ENCODE measurements around the gene SEMA3C. TPM values are rescaled to one million over a fixed set of nuclear protein-coding genes. Genes with fewer than 3 reads are reported as not detected.

Gene SEMA3C
- total RNA-seq, 1 donor from 2014 or later, result 0.26 TPM

GRCh38 chr7:80829527-80829926, 89.3 kb downstream of the SEMA3C start:
- H3K36me3 Mint-ChIP-seq (ENCODE audit: low read depth, unreplicated experiment), result no peaks in the 10 kb centered on the region
- H3K4me3 Mint-ChIP-seq (ENCODE audit: unreplicated experiment), result no peak overlapping the region
- H3K4me1 Mint-ChIP-seq (ENCODE audit: unreplicated experiment), result no peaks in the 10 kb centered on the region
- H3K27ac Mint-ChIP-seq (ENCODE audit: unreplicated experiment), result no peak overlapping the region
- no peaks in the 10 kb centered on the region for H3K27me3 Mint-ChIP-seq (ENCODE audit: unreplicated experiment)
- no peak for TF ChIP-seq CTCF (IDR thresholded peaks at IDR 0.05; ENCODE audit: unreplicated experiment)
- no peaks in the 10 kb centered on the region for H3K9me3 Mint-ChIP-seq (ENCODE audit: unreplicated experiment)
- no peak for DNase-seq (ENCODE audit: low spot score)

DNA sequence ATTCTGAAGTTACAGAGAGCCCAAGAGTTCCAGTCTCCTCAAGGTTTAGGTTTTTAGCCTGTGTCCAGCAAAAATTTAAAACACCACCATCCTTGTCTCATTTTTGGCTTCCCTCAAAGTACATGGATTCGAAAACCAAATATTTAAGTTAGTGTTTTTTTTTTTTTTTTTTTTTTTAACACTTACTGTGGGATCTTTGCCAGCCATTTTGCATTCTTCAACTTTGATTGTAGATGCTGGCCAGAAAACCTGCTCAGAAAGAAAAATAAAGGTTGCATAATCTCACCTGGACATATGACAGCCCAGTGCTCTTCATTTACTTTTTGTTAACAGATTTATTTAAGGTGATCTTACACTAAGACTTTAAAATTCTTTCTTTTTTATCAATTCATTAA, 91.6 kb downstream of the SEMA3C start:
- Mint-ChIP-seq H3K27ac (ENCODE audit: unreplicated experiment) (no peak overlapping the region), H3K36me3 (ENCODE audit: low read depth, unreplicated experiment) (no peaks in the 10 kb centered on the region), H3K4me1 (ENCODE audit: unreplicated experiment) (no peaks in the 10 kb centered on the region), H3K4me3 (ENCODE audit: unreplicated experiment) (no peak overlapping the region), H3K27me3 (ENCODE audit: unreplicated experiment) (no peaks in the 10 kb centered on the region), H3K9me3 (ENCODE audit: unreplicated experiment) (no peaks in the 10 kb centered on the region)
- no peak for TF ChIP-seq CTCF (IDR thresholded peaks at IDR 0.05; ENCODE audit: unreplicated experiment)
- no peak for DNase-seq (ENCODE audit: low spot score)

- Mint-ChIP-seq H3K27ac (ENCODE audit: unreplicated experiment) (no peak overlapping the region), H3K4me1 (ENCODE audit: unreplicated experiment) (no peaks in the 10 kb centered on the region), H3K36me3 (ENCODE audit: low read depth, unreplicated experiment) (no peaks in the 10 kb centered on the region), H3K4me3 (ENCODE audit: unreplicated experiment) (no peak overlapping the region), H3K9me3 (ENCODE audit: unreplicated experiment) (no peaks in the 10 kb centered on the region), H3K27me3 (ENCODE audit: unreplicated experiment) (no peaks in the 10 kb centered on the region)
- no peak for TF ChIP-seq CTCF (IDR thresholded peaks at IDR 0.05; ENCODE audit: unreplicated experiment)
- no peak for DNase-seq (ENCODE audit: low spot score)
Measured at GRCh38 chr7:80826520-80827238, 92.2 kb downstream of the SEMA3C start.

DNA sequence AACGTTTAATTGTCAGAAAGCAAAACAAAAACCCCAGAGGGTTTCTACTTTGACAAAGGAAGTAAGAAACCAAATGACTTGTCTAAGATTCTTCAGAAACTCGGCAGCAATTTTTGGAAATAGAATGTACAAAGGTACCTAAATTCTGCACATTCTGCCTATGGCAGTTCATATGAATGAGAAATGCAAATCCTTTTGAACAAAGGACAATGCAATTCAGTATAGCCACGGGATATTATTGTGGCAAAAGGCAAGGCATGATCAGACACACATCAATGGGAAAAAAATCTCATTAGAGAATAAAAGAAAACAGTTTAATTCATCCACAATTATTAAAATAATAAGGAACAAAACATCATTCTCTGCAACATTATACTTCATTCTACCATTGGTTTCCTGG, 93.4 kb downstream of the SEMA3C start:
- Mint-ChIP-seq H3K27ac (ENCODE audit: unreplicated experiment) (no peak overlapping the region), H3K27me3 (ENCODE audit: unreplicated experiment) (no peaks in the 10 kb centered on the region), H3K4me3 (ENCODE audit: unreplicated experiment) (no peak overlapping the region), H3K9me3 (ENCODE audit: unreplicated experiment) (no peaks in the 10 kb centered on the region), H3K4me1 (ENCODE audit: unreplicated experiment) (no peaks in the 10 kb centered on the region), H3K36me3 (ENCODE audit: low read depth, unreplicated experiment) (no peaks in the 10 kb centered on the region)
- no peak for DNase-seq (ENCODE audit: low spot score)
- no peak for TF ChIP-seq CTCF (IDR thresholded peaks at IDR 0.05; ENCODE audit: unreplicated experiment)

GRCh38 chr7:80824253-80824652, 94.6 kb downstream of the SEMA3C start:
- no peaks in the 10 kb centered on the region for H3K4me1 Mint-ChIP-seq (ENCODE audit: unreplicated experiment)
- H3K27ac Mint-ChIP-seq (ENCODE audit: unreplicated experiment), result no peak overlapping the region
- no peak for TF ChIP-seq CTCF (IDR thresholded peaks at IDR 0.05; ENCODE audit: unreplicated experiment)
- DNase-seq (ENCODE audit: low spot score), result no peak
- H3K4me3 Mint-ChIP-seq (ENCODE audit: unreplicated experiment), result no peak overlapping the region
- H3K9me3 Mint-ChIP-seq (ENCODE audit: unreplicated experiment), result no peaks in the 10 kb centered on the region
- no peaks in the 10 kb centered on the region for H3K27me3 Mint-ChIP-seq (ENCODE audit: unreplicated experiment)
- H3K36me3 Mint-ChIP-seq (ENCODE audit: low read depth, unreplicated experiment), result no peaks in the 10 kb centered on the region
